ENCODE data around the gene KCNQ5. TPM values are rescaled to one million over a fixed set of nuclear protein-coding genes. Genes with fewer than 3 reads are reported as not detected.
A peak's percentile ranks its signal among the peaks of the same experiment; 100 is the strongest.

Gene KCNQ5
- total RNA-seq, 1 experiment from 2014 or later: 0.07 TPM

DNA sequence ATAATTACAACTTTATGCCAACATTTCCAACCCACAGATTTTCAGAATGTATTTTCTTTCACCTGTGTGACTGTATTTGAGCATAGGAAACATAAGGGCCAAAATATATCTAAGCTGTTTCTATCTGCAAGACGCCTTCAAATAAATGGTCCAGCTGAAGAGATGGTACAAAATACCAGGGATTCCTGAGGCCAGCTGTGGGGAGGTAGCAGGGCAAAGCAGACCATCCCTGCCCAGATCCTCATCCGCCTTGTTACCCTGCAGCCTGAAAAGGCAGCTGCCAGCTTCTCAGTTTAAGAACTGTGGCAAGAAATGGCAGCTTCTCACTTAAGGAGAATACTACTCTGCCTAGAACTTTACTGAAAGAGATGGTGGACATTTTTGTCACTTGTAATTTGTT is 460.1 kb downstream of the KCNQ5 start:
- H3K4me1 ChIP-seq (ENCODE audit: insufficient read depth, low read length): peaks cover 6% of the 10 kb centered on the region
- no peak for DNase-seq

More for the DNA sequence above, 460.1 kb downstream of the KCNQ5 start:
- Histone ChIP-seq H4K8ac (replicated peaks; ENCODE audit: insufficient read length, low read depth, low read length) (no peak overlapping the region), H2AK5ac (ENCODE audit: insufficient read length, low read length) (no peak overlapping the region), H3T11ph (ENCODE audit: low read length) (no peak overlapping the region), H3K18ac (ENCODE audit: insufficient read length, low read depth, low read length) (no peak overlapping the region), H4K20me1 (ENCODE audit: control insufficient read depth, insufficient read depth, insufficient read length) (no peaks in the 10 kb centered on the region), H2BK15ac (ENCODE audit: low read depth, low read length) (no peak overlapping the region), H3K9me3 (ENCODE audit: control insufficient read depth, low read depth, low read length) (no peaks in the 10 kb centered on the region), H3K23ac (ENCODE audit: insufficient read length, low read depth, low read length) (no peak overlapping the region), H3K79me2 (ENCODE audit: insufficient read depth, low read length) (no peaks in the 10 kb centered on the region), H2BK20ac (ENCODE audit: low read depth, low read length, poor library complexity, severe bottlenecking) (no peak overlapping the region), H4K91ac (ENCODE audit: insufficient read length, low read depth, low read length) (no peak overlapping the region), H3K23me2 (ENCODE audit: insufficient read length, low read depth, low read length, poor library complexity, severe bottlenecking) (no peaks in the 10 kb centered on the region), H3K9ac (ENCODE audit: extremely low read depth, insufficient read length, low read length) (no peak overlapping the region), H3K27me3 (ENCODE audit: insufficient read depth, low read length) (no peaks in the 10 kb centered on the region), H4K5ac (ENCODE audit: insufficient read length, low read depth, low read length) (no peak overlapping the region), H2BK5ac (ENCODE audit: insufficient read length, low read length) (no peak overlapping the region), H3K14ac (ENCODE audit: insufficient read depth, low read length) (no peak overlapping the region), H3K4me2 (ENCODE audit: insufficient read depth, insufficient read length, low read length) (no peak overlapping the region), H3K79me1 (ENCODE audit: insufficient read depth, low read depth, low read length, poor library complexity, severe bottlenecking) (no peaks in the 10 kb centered on the region), H3K56ac (ENCODE audit: insufficient read length, low read depth, low read length) (no peak overlapping the region), H2BK12ac (ENCODE audit: insufficient read length, low read depth, low read length) (no peak overlapping the region), H3K27ac (ENCODE audit: insufficient read length, low read depth, low read length) (no peak overlapping the region), H2AFZ (ENCODE audit: low read length) (no peak overlapping the region), H2BK120ac (ENCODE audit: low read depth, low read length, poor library complexity, severe bottlenecking) (no peak overlapping the region), H3K4ac (ENCODE audit: low read depth, low read length) (no peak overlapping the region)
- H3K27me3 Mint-ChIP-seq (ENCODE audit: low read depth): no peaks in the 10 kb centered on the region
- no CpG with 5 or more reads among the region's 2 CpGs for WGBS (ENCODE audit: extremely low coverage, insufficient read length, low lambda C conversion rate)
- TF ChIP-seq, protein P1, sequence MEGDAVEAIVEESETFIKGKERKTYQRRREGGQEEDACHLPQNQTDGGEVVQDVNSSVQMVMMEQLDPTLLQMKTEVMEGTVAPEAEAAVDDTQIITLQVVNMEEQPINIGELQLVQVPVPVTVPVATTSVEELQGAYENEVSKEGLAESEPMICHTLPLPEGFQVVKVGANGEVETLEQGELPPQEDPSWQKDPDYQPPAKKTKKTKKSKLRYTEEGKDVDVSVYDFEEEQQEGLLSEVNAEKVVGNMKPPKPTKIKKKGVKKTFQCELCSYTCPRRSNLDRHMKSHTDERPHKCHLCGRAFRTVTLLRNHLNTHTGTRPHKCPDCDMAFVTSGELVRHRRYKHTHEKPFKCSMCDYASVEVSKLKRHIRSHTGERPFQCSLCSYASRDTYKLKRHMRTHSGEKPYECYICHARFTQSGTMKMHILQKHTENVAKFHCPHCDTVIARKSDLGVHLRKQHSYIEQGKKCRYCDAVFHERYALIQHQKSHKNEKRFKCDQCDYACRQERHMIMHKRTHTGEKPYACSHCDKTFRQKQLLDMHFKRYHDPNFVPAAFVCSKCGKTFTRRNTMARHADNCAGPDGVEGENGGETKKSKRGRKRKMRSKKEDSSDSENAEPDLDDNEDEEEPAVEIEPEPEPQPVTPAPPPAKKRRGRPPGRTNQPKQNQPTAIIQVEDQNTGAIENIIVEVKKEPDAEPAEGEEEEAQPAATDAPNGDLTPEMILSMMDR (conservative IDR thresholded peaks at IDR 0.05): no peak
- H3K36me3 Mint-ChIP-seq (ENCODE audit: insufficient read depth in 1 of 3, low read depth in 3 of 3): no peaks in the 10 kb centered on the region; a peak in 1 of 7 replicates
- no peaks in the 10 kb centered on the region for H3K9me3 Mint-ChIP-seq
- peaks cover 31 to 43% of the 10 kb centered on the region in 2 experiments for H3K4me1 Mint-ChIP-seq
- no peak overlapping the region for H3K4me3 Mint-ChIP-seq
- H3K27ac Mint-ChIP-seq: 0 out of 7 replicates have a peak overlapping the region, but pooled peaks of 1 of the 3 experiments have one; percentile 11

Measured in H9 (cell line).